Measurements from ENCODE around the gene CSRNP3. TPM values are rescaled to one million over a fixed set of nuclear protein-coding genes. Genes with fewer than 3 reads are reported as not detected.

The CSRNP3 gene
- total RNA-seq, 1 experiment from 2014 or later: 1.3 TPM

- H3K27me3 Mint-ChIP-seq (ENCODE audit: insufficient read depth, unreplicated experiment): no peaks in the 10 kb centered on the region
- no peak overlapping the region for H3K4me3 ChIP-seq (ENCODE audit: low read depth, low read length)
- no peak for TF ChIP-seq CTCF (IDR thresholded peaks at IDR 0.05; ENCODE audit: insufficient read depth in 1 of 2, low read depth in 1 of 2, low read length in 1 of 2, severe bottlenecking in 1 of 2, unreplicated experiment in 1 of 2)
- DNase-seq: no peak
- no peak overlapping the region for H3K27ac Mint-ChIP-seq (ENCODE audit: unreplicated experiment)
- H3K4me1 Mint-ChIP-seq (ENCODE audit: low read depth, unreplicated experiment): peaks cover 7% of the 10 kb centered on the region
- H3K36me3 Mint-ChIP-seq (ENCODE audit: insufficient read depth, unreplicated experiment): no peaks in the 10 kb centered on the region
- no TSS peak for BruUV-seq (replicated peaks)
- H3K9me3 ChIP-seq: 0 out of 2 replicates have a peak, but pooled peaks cover 9% of the 10 kb centered on the region
- no peaks in the 10 kb centered on the region for H3K27me3 ChIP-seq (replicated peaks; ENCODE audit: control insufficient read depth, insufficient read depth, low read length)
- H3K4me3 Mint-ChIP-seq (ENCODE audit: unreplicated experiment): no peak overlapping the region
- no peaks in the 10 kb centered on the region for H3K36me3 ChIP-seq (ENCODE audit: control insufficient read depth, insufficient read depth, low read length)
- H3K4me1 ChIP-seq: no peaks in the 10 kb centered on the region
- intact Hi-C loops (cut with micrococcal nuclease; ENCODE audit: unreplicated experiment): no loop called here
- no peaks in the 10 kb centered on the region for H3K9me3 Mint-ChIP-seq (ENCODE audit: unreplicated experiment)
- ChIA-PET CTCF (no interaction called here), POLR2A (no interaction called here)
Observed at GRCh38 chr2:165618806-165619205, 149.3 kb downstream of the CSRNP3 start.

- POLR2A ChIA-PET: no interaction called here
- no peak overlapping the region for H3K4me3 ChIP-seq (ENCODE audit: low read depth, low read length)
- H3K36me3 Mint-ChIP-seq (ENCODE audit: insufficient read depth, unreplicated experiment): no peaks in the 10 kb centered on the region
Observed at GRCh38 chr2:165621086-165621560, 151.6 kb downstream of the CSRNP3 start.

GRCh38 chr2:165623161-165623560 is 153.7 kb downstream of the CSRNP3 start:
- Histone ChIP-seq H3K4me3 (ENCODE audit: low read depth, low read length) (no peak overlapping the region), H3K9me3 (no peaks in the 10 kb centered on the region), H3K27me3 (replicated peaks; ENCODE audit: control insufficient read depth, insufficient read depth, low read length) (no peaks in the 10 kb centered on the region), H3K36me3 (ENCODE audit: control insufficient read depth, insufficient read depth, low read length) (no peaks in the 10 kb centered on the region), H3K4me1 (no peaks in the 10 kb centered on the region)
- Mint-ChIP-seq H3K4me3 (ENCODE audit: unreplicated experiment) (no peak overlapping the region), H3K9me3 (ENCODE audit: unreplicated experiment) (no peaks in the 10 kb centered on the region), H3K27me3 (ENCODE audit: insufficient read depth, unreplicated experiment) (no peaks in the 10 kb centered on the region), H3K4me1 (ENCODE audit: low read depth, unreplicated experiment) (peaks cover 7% of the 10 kb centered on the region), H3K36me3 (ENCODE audit: insufficient read depth, unreplicated experiment) (no peaks in the 10 kb centered on the region), H3K27ac (ENCODE audit: unreplicated experiment) (no peak overlapping the region)
- TF ChIP-seq CTCF (IDR thresholded peaks at IDR 0.05; ENCODE audit: insufficient read depth in 1 of 2, low read depth in 1 of 2, low read length in 1 of 2, severe bottlenecking in 1 of 2, unreplicated experiment in 1 of 2): no peak
- DNase-seq: no peak
- BruUV-seq (replicated peaks): no TSS peak
- POLR2A ChIA-PET: no interaction called here
- intact Hi-C loops (cut with micrococcal nuclease; ENCODE audit: unreplicated experiment): no loop called here
- CTCF ChIA-PET: no interaction called here

More at GRCh38 chr2:165621086-165621560, 151.6 kb downstream of the CSRNP3 start:
- Histone ChIP-seq H3K36me3 (ENCODE audit: control insufficient read depth, insufficient read depth, low read length) (no peaks in the 10 kb centered on the region), H3K27me3 (replicated peaks; ENCODE audit: control insufficient read depth, insufficient read depth, low read length) (no peaks in the 10 kb centered on the region), H3K9me3 (0 out of 2 replicates have a peak, but pooled peaks cover 8% of the 10 kb centered on the region), H3K4me1 (no peaks in the 10 kb centered on the region)
- Mint-ChIP-seq H3K9me3 (ENCODE audit: unreplicated experiment) (no peaks in the 10 kb centered on the region), H3K27ac (ENCODE audit: unreplicated experiment) (no peak overlapping the region), H3K27me3 (ENCODE audit: insufficient read depth, unreplicated experiment) (no peaks in the 10 kb centered on the region), H3K4me3 (ENCODE audit: unreplicated experiment) (no peak overlapping the region), H3K4me1 (ENCODE audit: low read depth, unreplicated experiment) (peaks cover 7% of the 10 kb centered on the region)
- TF ChIP-seq CTCF (IDR thresholded peaks at IDR 0.05; ENCODE audit: insufficient read depth in 1 of 2, low read depth in 1 of 2, low read length in 1 of 2, severe bottlenecking in 1 of 2, unreplicated experiment in 1 of 2): no peak
- no TSS peak for BruUV-seq (replicated peaks)
- intact Hi-C loops (cut with micrococcal nuclease; ENCODE audit: unreplicated experiment): no loop called here
- CTCF ChIA-PET: no interaction called here
- no peak for DNase-seq

Measured in Caco-2 (cell line).